HepG2 (cell line): ENCODE data around the gene FCRLA. TPM values are rescaled to one million over a fixed set of nuclear protein-coding genes. Genes with fewer than 3 reads are reported as not detected.

ENCODE experiments used
- ETV6 ChIP-seq: sonication (generic); formaldehyde crosslinking; conservative IDR thresholded peaks from 2 replicates; pipeline ENCODE4 v1.4.0; 2020; ENCODE audit warnings: missing genetic modification reagents
- IRF1 ChIP-seq: sonication (generic); formaldehyde crosslinking; IDR thresholded peaks from 2 replicates; pipeline ENCODE4 v1.4.0; 2020; ENCODE audit warnings: low read depth, mild to moderate bottlenecking, missing genetic modification reagents
- MIER2 ChIP-seq: IDR thresholded peaks from 2 replicates; pipeline ENCODE4 v1.6.1; 2016; ENCODE audit warnings: missing biosample characterization, missing genetic modification reagents
- NR1H2 ChIP-seq: sonication (generic); formaldehyde crosslinking; IDR thresholded peaks from 2 replicates; pipeline ENCODE4 v1.8.1; 2022; ENCODE audit warnings: low read depth, missing genetic modification reagents, borderline replicate concordance
- PATZ1 ChIP-seq: sonication (generic); formaldehyde crosslinking; IDR thresholded peaks from 2 replicates; pipeline ENCODE4 v1.4.0; 2020; ENCODE audit warnings: missing genetic modification reagents
- RBAK ChIP-seq: sonication (generic); formaldehyde crosslinking; IDR thresholded peaks from 2 replicates; pipeline ENCODE4 v1.5.1; 2020; ENCODE audit warnings: mild to moderate bottlenecking, missing genetic modification reagents
- SIX4 ChIP-seq: sonication (generic); formaldehyde crosslinking; IDR thresholded peaks from 2 replicates; pipeline ENCODE4 v1.4.0; 2020; ENCODE audit warnings: missing genetic modification reagents
- SMARCC2 ChIP-seq: fragments of 450-650 bp; IDR thresholded peaks from 2 replicates; pipeline ENCODE4 v1.6.1; 2017; ENCODE audit warnings: antibody characterized with exemption, mild to moderate bottlenecking
- SOX6 ChIP-seq, 2 experiments: fragments of 450-650 bp in 1 of 2; sonication (generic) in 1 of 2; formaldehyde crosslinking in 1 of 2; IDR thresholded peaks; 2 replicates each; pipeline versions ENCODE4 v1.4.0 to v1.6.1; 2017 to 2020; ENCODE audit warnings: antibody characterized with exemption in 1 of 2, mild to moderate bottlenecking in 1 of 2, missing genetic modification reagents in 1 of 2
- TAF15 ChIP-seq: fragments of 200-400 bp; formaldehyde crosslinking; IDR thresholded peaks from one replicate; pipeline ENCODE4 v1.6.1; 2018; ENCODE audit warnings: mild to moderate bottlenecking, low read depth, low read length; ENCODE audit not compliant: poor library complexity, severe bottlenecking
- ZNF138 ChIP-seq: sonication (generic); formaldehyde crosslinking; IDR thresholded peaks from 2 replicates; pipeline ENCODE4 v1.5.0; 2020; ENCODE audit warnings: mild to moderate bottlenecking, low read depth, missing genetic modification reagents
- ZNF207 ChIP-seq: fragments of 450-650 bp; IDR thresholded peaks from 2 replicates; pipeline ENCODE4 v1.6.1; 2016; ENCODE audit warnings: antibody characterized with exemption, borderline replicate concordance
- ZNF430 ChIP-seq: sonication (generic); formaldehyde crosslinking; IDR thresholded peaks from 2 replicates; pipeline ENCODE4 v1.9.0; 2021; ENCODE audit warnings: mild to moderate bottlenecking, missing genetic modification reagents
- ZNF547 ChIP-seq: sonication (generic); formaldehyde crosslinking; IDR thresholded peaks from 2 replicates; pipeline ENCODE4 v1.5.1; 2020; ENCODE audit warnings: mild to moderate bottlenecking, missing genetic modification reagents
- ZNF766 ChIP-seq: sonication (generic); formaldehyde crosslinking; IDR thresholded peaks from 2 replicates; pipeline ENCODE4 v1.5.0; 2020; ENCODE audit warnings: missing genetic modification reagents, borderline replicate concordance
- polyA plus RNA-seq, 8 experiments: library from polyadenylated mRNA; depleted of rRNA in 3 of 8; stranded (reverse) in 7 of 8; unstranded in 1 of 8; fragments of >200 nt; fragmentation: Illumina TruSeq in 4 of 8; extraction: Trizol in 4 of 8; gene quantifications; 2 replicates each; pipeline versions ENCODE4 v1.2.1 to v1.2.3, GENCODE V29; 2011 to 2016; ENCODE audit warnings: low read depth in 4 of 8, missing spikeins in 1 of 8, mixed read lengths in 1 of 8; ENCODE audit not compliant: insufficient read depth in 1 of 8
- total RNA-seq, 5 experiments: library from RNA; depleted of rRNA; stranded (reverse); fragments of >200 nt; fragmentation: Illumina TruSeq; extraction: Trizol; gene quantifications; 2 replicates each; pipeline ENCODE4 v1.2.3, GENCODE V29; 2016; ENCODE audit warnings: low read depth in 1 of 5

Gene FCRLA
- total and polyA plus RNA-seq, 2 of the 13 experiments (the other 11 are each of a cell fraction or from before 2014, with no cell fraction given), result not detected

- TF ChIP-seq ZNF430 (CRISPR knock-in tag) (no peak), ZNF207 (no peak), TAF15 (no peak), NR1H2 (no peak), ETV6 (CRISPR knock-in tag) (no peak), MIER2 (no peak), ZNF138 (no peak), IRF1 (no peak), PATZ1 (CRISPR knock-in tag) (no peak), ZNF547 (CRISPR knock-in tag) (no peak), ZNF766 (no peak), RBAK (CRISPR knock-in tag) (no peak), SIX4 (no peak), SOX6 (IDR thresholded peaks at IDR 0.05) (no peak), SOX6 (CRISPR knock-in tag; IDR thresholded peaks at IDR 0.05) (peak; percentile 76), SMARCC2 (no peak)
Measured at GRCh38 chr1:161702250-161702649, 4.8 kb upstream of the FCRLA start (continued).
